HEK293 (cell line): ENCODE results near the gene PSPH.
A peak's percentile ranks its signal among the peaks of the same experiment; 100 is the strongest.

ENCODE experiments used
- CTCF ChIP-seq: fragments of 450-650 bp; formaldehyde crosslinking; IDR thresholded peaks from 2 replicates; pipeline ENCODE4 v1.5.1; 2016; ENCODE audit warnings: missing biosample characterization, missing genetic modification characterization
- REST ChIP-seq: fragments of 450-650 bp; formaldehyde crosslinking; IDR thresholded peaks from 2 replicates; pipeline ENCODE4 v1.5.1; 2016; ENCODE audit warnings: missing biosample characterization, missing genetic modification characterization
- YY1 ChIP-seq: fragments of 450-650 bp; formaldehyde crosslinking; IDR thresholded peaks from 2 replicates; pipeline ENCODE4 v1.5.1; 2018; ENCODE audit warnings: missing biosample characterization, missing genetic modification characterization
- ZNF26 ChIP-seq: fragments of 450-650 bp; formaldehyde crosslinking; IDR thresholded peaks from 2 replicates; pipeline ENCODE4 v1.5.1; 2016; ENCODE audit warnings: missing biosample characterization, missing genetic modification characterization
- ZNF341 ChIP-seq: fragments of 450-650 bp; formaldehyde crosslinking; IDR thresholded peaks from 2 replicates; pipeline ENCODE4; 2016; ENCODE audit warnings: low read depth, missing biosample characterization, missing genetic modification characterization
- ZNF362 ChIP-seq: fragments of 450-650 bp; formaldehyde crosslinking; IDR thresholded peaks from 2 replicates; pipeline ENCODE4 v1.5.1; 2016; ENCODE audit warnings: missing biosample characterization, missing genetic modification characterization
- ZNF585B ChIP-seq: fragments of 450-650 bp; formaldehyde crosslinking; IDR thresholded peaks from 2 replicates; pipeline ENCODE4 v1.5.1; 2016; ENCODE audit warnings: missing biosample characterization, missing genetic modification characterization
- ZNF629 ChIP-seq: fragments of 450-650 bp; formaldehyde crosslinking; IDR thresholded peaks from 2 replicates; pipeline ENCODE4 v1.5.1; 2017; ENCODE audit warnings: missing biosample characterization, missing genetic modification characterization
- ZSCAN5A ChIP-seq: fragments of 450-650 bp; formaldehyde crosslinking; IDR thresholded peaks from 2 replicates; pipeline ENCODE4 v1.5.1; 2016; ENCODE audit warnings: missing biosample characterization, missing genetic modification characterization

GRCh38 chr7:56063882-56064625 is 12.8 kb upstream of the PSPH start, which contains the start of gene SUMF2:
- peak; percentile 82 for TF ChIP-seq CTCF (tag by site-specific recombination)
- no peak for TF ChIP-seq YY1 (tag by site-specific recombination)
- TF ChIP-seq REST, result no peak
- no peak for TF ChIP-seq ZNF585B (tag by site-specific recombination)
- no peak for TF ChIP-seq ZNF26 (tag by site-specific recombination)
- no peak for TF ChIP-seq ZSCAN5A (tag by site-specific recombination)
- TF ChIP-seq ZNF629 (tag by site-specific recombination), result peak; percentile 49; the same call in 1 of the 2 replicates
- no peak for TF ChIP-seq ZNF362 (tag by site-specific recombination)
- no peak for TF ChIP-seq ZNF341
